ENCODE results near the gene MTCL3.

The MTCL3 gene

GRCh38 chr6:127468936-127469335 is 50.2 kb downstream of the MTCL3 start:
- no peak for DNase-seq (ENCODE audit: low read depth in 2 of 2)

GRCh38 chr6:127466416-127466815 is 52.7 kb downstream of the MTCL3 start:
- DNase-seq (ENCODE audit: low read depth in 2 of 2): no peak

GRCh38 chr6:127464881-127465459 is 54.2 kb downstream of the MTCL3 start:
- DNase-seq (ENCODE audit: low read depth in 2 of 2): peak; percentile 25 to 27

- DNase-seq (ENCODE audit: low read depth in 2 of 2): no peak
Observed at GRCh38 chr6:127464161-127464880, 54.8 kb downstream of the MTCL3 start.

GRCh38 chr6:127463056-127463455 is 56.1 kb downstream of the MTCL3 start:
- DNase-seq (ENCODE audit: low read depth in 2 of 2): no peak

- DNase-seq (ENCODE audit: low read depth in 2 of 2): no peak
Observed at GRCh38 chr6:127462376-127462775, 56.8 kb downstream of the MTCL3 start.

- DNase-seq (ENCODE audit: low read depth in 2 of 2): no peak
Observed at GRCh38 chr6:127460465-127460864, 58.7 kb downstream of the MTCL3 start.

GRCh38 chr6:127459231-127459641 is 59.9 kb downstream of the MTCL3 start, which contains the start of gene KIAA0408:
TSS of gene KIAA0408 (minus strand) at chr6:127459389. CDS start at chr6:127453981, 5,408 bp downstream.
- no peak for DNase-seq (ENCODE audit: low read depth in 2 of 2)

- DNase-seq (ENCODE audit: low read depth in 2 of 2): no peak
Observed at GRCh38 chr6:127458817-127459216, 60.3 kb downstream of the MTCL3 start.

- no peak for DNase-seq (ENCODE audit: low read depth in 2 of 2)
Observed at GRCh38 chr6:127458222-127458621, 60.9 kb downstream of the MTCL3 start.

- DNase-seq (ENCODE audit: low read depth in 2 of 2): no peak
Observed at GRCh38 chr6:127457456-127458064, 61.6 kb downstream of the MTCL3 start.

- no peak for DNase-seq (ENCODE audit: low read depth in 2 of 2)
Observed at GRCh38 chr6:127456465-127456864, 62.7 kb downstream of the MTCL3 start.

GRCh38 chr6:127453845-127454619 is 65.1 kb downstream of the MTCL3 start:
- DNase-seq (ENCODE audit: low read depth in 2 of 2): no peak

GRCh38 chr6:127452803-127453202 is 66.3 kb downstream of the MTCL3 start:
- DNase-seq (ENCODE audit: low read depth in 2 of 2): no peak

- no peak for DNase-seq (ENCODE audit: low read depth in 2 of 2)
Observed at GRCh38 chr6:127451388-127451787, 67.7 kb downstream of the MTCL3 start.

- DNase-seq (ENCODE audit: low read depth in 2 of 2): no peak
Observed at GRCh38 chr6:127447780-127448179, 71.4 kb downstream of the MTCL3 start.

GRCh38 chr6:127446356-127446755 is 72.8 kb downstream of the MTCL3 start:
- no peak for DNase-seq (ENCODE audit: low read depth in 2 of 2)

GRCh38 chr6:127441881-127442280 is 77.3 kb downstream of the MTCL3 start:
- no peak for DNase-seq (ENCODE audit: low read depth in 2 of 2)

- no peak for DNase-seq (ENCODE audit: low read depth in 2 of 2)
Observed at GRCh38 chr6:127439718-127440117, 79.4 kb downstream of the MTCL3 start.

- DNase-seq (ENCODE audit: low read depth in 2 of 2): no peak
Observed at GRCh38 chr6:127436578-127437110, 82.5 kb downstream of the MTCL3 start.

- DNase-seq (ENCODE audit: low read depth in 2 of 2): no peak
Observed at GRCh38 chr6:127435626-127436220, 83.4 kb downstream of the MTCL3 start.

GRCh38 chr6:127434651-127435050 is 84.5 kb downstream of the MTCL3 start:
- DNase-seq (ENCODE audit: low read depth in 2 of 2): no peak
